GDM1 (cell line): ENCODE data around the gene IL15RA.
"Not testable (repeated sequence)": the region's sequence is repeated elsewhere in the genome, so short reads cannot be mapped to it uniquely, and the experiment has no call there.

Source experiments
- DNase-seq: peaks from one replicate; lab custom pipeline; 2025; lab: John Stamatoyannopoulos, UW

The IL15RA gene

GRCh38 chr10:5927306-5927705 lies 50.0 kb downstream of the IL15RA start:
- no peak for DNase-seq

GRCh38 chr10:5924889-5925288 lies 52.5 kb downstream of the IL15RA start:
- DNase-seq, result no peak

- DNase-seq, result no peak
Observed at GRCh38 chr10:5921746-5922145, 55.6 kb downstream of the IL15RA start.

GRCh38 chr10:5919568-5919967 lies 57.8 kb downstream of the IL15RA start:
- no peak for DNase-seq

GRCh38 chr10:5918763-5919162 lies 58.6 kb downstream of the IL15RA start:
- DNase-seq, result no peak

- no peak for DNase-seq
Observed at GRCh38 chr10:5917305-5917704, 60.0 kb downstream of the IL15RA start.

- DNase-seq, result no peak
Observed at GRCh38 chr10:5915451-5915850, 61.9 kb downstream of the IL15RA start.

- no peak for DNase-seq
Observed at GRCh38 chr10:5913736-5914135, 63.6 kb downstream of the IL15RA start.

GRCh38 chr10:5911670-5912069 lies 65.7 kb downstream of the IL15RA start:
- no peak for DNase-seq

GRCh38 chr10:5910323-5911100 lies 66.8 kb downstream of the IL15RA start:
- DNase-seq, result no peak

- DNase-seq, result not testable (repeated sequence)
Observed at GRCh38 chr10:5908676-5909075, 68.7 kb downstream of the IL15RA start.

- no peak for DNase-seq
Observed at GRCh38 chr10:5906651-5907050, 70.7 kb downstream of the IL15RA start.

GRCh38 chr10:5905854-5906507 lies 71.4 kb downstream of the IL15RA start:
- DNase-seq, result no peak

GRCh38 chr10:5904227-5904626 lies 73.1 kb downstream of the IL15RA start:
- DNase-seq, result no peak

GRCh38 chr10:5903563-5903962 lies 73.8 kb downstream of the IL15RA start:
- no peak for DNase-seq

GRCh38 chr10:5902511-5903274 lies 74.7 kb downstream of the IL15RA start:
- no peak for DNase-seq
